OCI-LY1 (cell line): ENCODE data around the gene CNTNAP2.

ENCODE experiments used
- CTCF ChIP-seq: fragments of 200-600 bp; sonication (generic), shearing (Covaris generic); IDR thresholded peaks from 2 replicates; pipeline ENCODE4 v1.5.1; 2017; ENCODE audit warnings: mild to moderate bottlenecking, antibody characterized with exemption, low read length, moderate library complexity, mixed read lengths
- EZH2 ChIP-seq: fragments of 200-600 bp; sonication (generic), shearing (Covaris generic); IDR thresholded peaks from 2 replicates; pipeline ENCODE4 v1.8.0; 2017; ENCODE audit warnings: borderline replicate concordance, mixed run types, mild to moderate bottlenecking, antibody characterized with exemption, low read length, moderate library complexity, mixed read lengths

DNA sequence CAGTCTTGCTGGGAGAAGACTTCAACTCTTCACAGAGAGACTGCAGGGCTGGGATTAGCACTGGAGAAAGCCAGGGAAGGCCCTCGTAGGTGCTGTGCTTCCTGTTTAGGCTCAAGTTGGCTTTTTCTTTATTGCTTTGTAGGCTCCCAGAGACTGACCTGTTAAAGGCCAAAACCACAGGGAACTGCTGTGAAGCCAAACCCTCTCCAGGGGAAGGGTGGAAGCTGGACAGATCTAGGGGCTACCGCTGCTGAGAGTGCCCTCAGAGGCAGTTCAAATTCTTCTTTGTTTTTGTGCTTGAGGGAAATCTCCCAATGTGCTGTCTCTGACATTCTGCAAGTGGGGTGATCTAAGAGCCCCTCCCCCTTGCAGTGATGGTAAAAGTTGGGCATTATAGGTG is 198.4 kb downstream of the CNTNAP2 start:
- TF ChIP-seq CTCF (no peak), EZH2 (no peak)
